K562 (cell line): ENCODE measurements around the gene CHMP1A. TPM values are rescaled to one million over a fixed set of nuclear protein-coding genes. Genes with fewer than 3 reads are reported as not detected.
A peak's percentile ranks its signal among the peaks of the same experiment; 100 is the strongest.

Experiments
- ASH1L ChIP-seq: fragments of 450-650 bp; IDR thresholded peaks from 2 replicates; pipeline ENCODE4 v1.6.1; 2018; ENCODE audit warnings: borderline replicate concordance, mild to moderate bottlenecking, low read depth; ENCODE audit not compliant: partially characterized antibody
- CAMTA2 ChIP-seq: fragments of 250-450 bp; sonication (Bioruptor Pico); conservative IDR thresholded peaks from 2 replicates; pipeline ENCODE4 v1.5.1; 2022
- CSDE1 ChIP-seq, 2 experiments: fragments of 450-650 bp; IDR thresholded peaks; 2 replicates each; pipeline ENCODE4 v1.6.1; 2016; ENCODE audit warnings: mild to moderate bottlenecking in 1 of 2
- CTBP1 ChIP-seq: fragments of 450-650 bp; IDR thresholded peaks from 2 replicates; pipeline ENCODE4 v1.6.1; 2016; ENCODE audit warnings: borderline replicate concordance
- ELF1 ChIP-seq: fragments of 200-800 bp; sonication (Bioruptor generic); IDR thresholded peaks from 2 replicates; pipeline ENCODE4 v1.6.1; 2016; ENCODE audit warnings: missing genetic modification characterization, missing compliant biosample characterization
- GABPB1 ChIP-seq: sonication (generic); formaldehyde crosslinking; IDR thresholded peaks from 2 replicates; pipeline ENCODE4 v1.8.0; 2022; ENCODE audit warnings: mild to moderate bottlenecking, missing genetic modification reagents
- GTF3C2 ChIP-seq: IDR thresholded peaks from 3 replicates; pipeline ENCODE4 v1.6.1; 2011; ENCODE audit warnings: borderline replicate concordance, mild to moderate bottlenecking, moderate library complexity; ENCODE audit not compliant: insufficient read length; ENCODE audit errors: extremely low read depth
- HMG20B ChIP-seq: fragments of 250-450 bp; sonication (Bioruptor Pico); IDR thresholded peaks from 2 replicates; pipeline ENCODE4 v1.5.0; 2021; ENCODE audit warnings: mild to moderate bottlenecking
- IRF2 ChIP-seq: sonication (generic); formaldehyde crosslinking; IDR thresholded peaks from 2 replicates; pipeline ENCODE4 v1.8.1; 2022; ENCODE audit warnings: mild to moderate bottlenecking, missing genetic modification reagents
- KLF13 ChIP-seq: fragments of 450-650 bp; IDR thresholded peaks from 2 replicates; pipeline ENCODE4 v1.6.1; 2016; ENCODE audit warnings: missing genetic modification characterization, low read depth, mild to moderate bottlenecking, missing compliant biosample characterization, moderate library complexity, borderline replicate concordance
- NFE2 ChIP-seq: IDR thresholded peaks from 2 replicates; pipeline ENCODE4 v1.6.1; 2014; ENCODE audit warnings: antibody characterized with exemption, low read depth
- NR2F6 ChIP-seq: fragments of 450-650 bp; formaldehyde crosslinking; IDR thresholded peaks from 2 replicates; pipeline ENCODE4 v1.4.0; 2020; ENCODE audit warnings: mild to moderate bottlenecking
- RNF2 ChIP-seq: sonication (generic); IDR thresholded peaks from 2 replicates; pipeline ENCODE4 v1.6.1; 2016
- SIN3B ChIP-seq: fragments of 450-650 bp; IDR thresholded peaks from 2 replicates; pipeline ENCODE4 v1.6.1; 2017; ENCODE audit warnings: low read depth, mild to moderate bottlenecking, moderate library complexity
- TEAD4 ChIP-seq, 2 experiments: sonication (generic) in 1 of 2; formaldehyde crosslinking in 1 of 2; IDR thresholded peaks; 2 replicates each; pipeline versions ENCODE4 v1.6.1 to v1.8.0; 2012 to 2022; ENCODE audit warnings: borderline replicate concordance in 1 of 2, inconsistent platforms in 1 of 2, low read length in 1 of 2, mild to moderate bottlenecking in 1 of 2, missing genetic modification reagents in 1 of 2
- WHSC1 ChIP-seq: IDR thresholded peaks from one replicate; pipeline ENCODE4 v1.6.1; 2012; ENCODE audit warnings: low read length, control low read depth, inconsistent platforms
- ZBTB26 ChIP-seq: fragments of 450-650 bp; formaldehyde crosslinking; IDR thresholded peaks from 2 replicates; pipeline ENCODE4 v1.4.0; 2022; ENCODE audit warnings: missing genetic modification characterization
- ZNF174 ChIP-seq: fragments of 250-450 bp; sonication (Bioruptor Pico); IDR thresholded peaks from 2 replicates; pipeline ENCODE4 v1.4.0; 2020; ENCODE audit warnings: mild to moderate bottlenecking
- ZNF57 ChIP-seq: fragments of 450-650 bp; formaldehyde crosslinking; IDR thresholded peaks from 2 replicates; pipeline ENCODE4 v1.4.0; 2020; ENCODE audit warnings: mild to moderate bottlenecking, moderate library complexity
- ZNF609 ChIP-seq: sonication (generic); formaldehyde crosslinking; IDR thresholded peaks from 2 replicates; pipeline ENCODE4 v1.8.1; 2023; ENCODE audit warnings: missing genetic modification reagents, mild to moderate bottlenecking, borderline replicate concordance
- polyA plus RNA-seq, 8 experiments: library from polyadenylated mRNA; depleted of rRNA in 4 of 8; stranded (reverse) in 5 of 8; unstranded in 3 of 8; fragments of >200 nt; fragmentation: Nextera tagmentation in 2 of 8; fragmentation: Illumina TruSeq in 1 of 8; extraction: Ambion mirVana in 2 of 8; extraction: Trizol in 1 of 8; gene quantifications; 2 replicates each; pipeline versions ENCODE4 v1.2.1 to v1.2.3, GENCODE V29; 2011 to 2014; ENCODE audit warnings: inconsistent platforms in 1 of 8, missing spikeins in 1 of 8
- total RNA-seq, 7 experiments: library from RNA; depleted of rRNA in 6 of 7; stranded (reverse); fragments of >200 nt in 6 of 7; fragmentation: Illumina TruSeq in 2 of 7; extraction: Trizol in 2 of 7; gene quantifications; 2 replicates each; pipeline versions ENCODE4 v1.2.1 to v1.2.3, GENCODE V29; 2011 to 2021; ENCODE audit warnings: low replicate concordance in 1 of 7

CHMP1A gene
- total and polyA plus RNA-seq, 9 of the 15 experiments (the other 6 are each of a cell fraction or from before 2014, with no cell fraction given): 0.83 to 79.9 (median 45.2) TPM

- no peak for TF ChIP-seq TEAD4 (IDR thresholded peaks at IDR 0.05; ENCODE audit: low read length)
- 0 out of 2 replicates have a peak, but pooled peaks have one; percentile 72 for TF ChIP-seq TEAD4 (CRISPR knock-in tag; IDR thresholded peaks at IDR 0.05; ENCODE audit: borderline replicate concordance)
- no peak for TF ChIP-seq KLF13
- no peak for TF ChIP-seq NR2F6 (CRISPR knock-in tag)
- TF ChIP-seq GABPB1 (CRISPR knock-in tag): no peak; the same call in 1 of the 2 replicates
- 0 out of 2 replicates have a peak, but pooled peaks have one; percentile 23 for TF ChIP-seq ZNF609 (CRISPR knock-in tag)
- no peak for TF ChIP-seq ZNF174 (CRISPR knock-in tag)
- peak; percentile 54 for TF ChIP-seq IRF2 (CRISPR knock-in tag)
- TF ChIP-seq NFE2: no peak
- no peak for TF ChIP-seq HMG20B
- no peak for TF ChIP-seq ASH1L
- TF ChIP-seq WHSC1: no peak
- TF ChIP-seq ELF1 (tag): no peak; the same call in 1 of the 2 replicates
- TF ChIP-seq ZNF57 (CRISPR knock-in tag): no peak
- TF ChIP-seq ZBTB26 (CRISPR knock-in tag): no peak
- TF ChIP-seq CTBP1: peak; percentile 31
- TF ChIP-seq SIN3B: peak; percentile 17; the same call in 1 of the 2 replicates
- TF ChIP-seq CSDE1 (IDR thresholded peaks at IDR 0.05): no peak
- TF ChIP-seq CAMTA2 (CRISPR knock-in tag): no peak
- TF ChIP-seq RNF2: no peak; the same call in 1 of the 2 replicates
- TF ChIP-seq GTF3C2: no peak
Measured at GRCh38 chr16:89700649-89701424, 43.3 kb upstream of the CHMP1A start (continued).
